Sigmoid colon (tissue), 4 donors: Measurements from ENCODE around the gene MINDY4.

Source experiments
- CTCF ChIP-seq, 4 experiments: fragments of 450-650 bp in 3 of 4; fragments of 200-600 bp in 1 of 4; IDR thresholded peaks; one replicate each; pipeline ENCODE4 v1.5.1; 2016 to 2019; ENCODE audit warnings: antibody characterized with exemption in 4 of 4, mild to moderate bottlenecking in 3 of 4, moderate library complexity in 2 of 4
- EP300 ChIP-seq, 4 donors: sonication (generic); formaldehyde crosslinking; IDR thresholded peaks; one replicate each; pipeline ENCODE4 v1.6.1; 2017; ENCODE audit warnings: antibody characterized with exemption in 4 of 4

- TF ChIP-seq CTCF (IDR thresholded peaks at IDR 0.05), result no peak
- no peak for TF ChIP-seq EP300 (IDR thresholded peaks at IDR 0.05)
Observed at GRCh38 chr7:30874656-30875302, 103.6 kb downstream of the MINDY4 start.
